ENCODE results near the gene NT5C1A. TPM values are rescaled to one million over a fixed set of nuclear protein-coding genes. Genes with fewer than 3 reads are reported as not detected.
A peak's percentile ranks its signal among the peaks of the same experiment; 100 is the strongest.

NT5C1A gene
- total RNA-seq, 2 experiments from 2014 or later: 0.80 TPM; not detected in 1

DNA sequence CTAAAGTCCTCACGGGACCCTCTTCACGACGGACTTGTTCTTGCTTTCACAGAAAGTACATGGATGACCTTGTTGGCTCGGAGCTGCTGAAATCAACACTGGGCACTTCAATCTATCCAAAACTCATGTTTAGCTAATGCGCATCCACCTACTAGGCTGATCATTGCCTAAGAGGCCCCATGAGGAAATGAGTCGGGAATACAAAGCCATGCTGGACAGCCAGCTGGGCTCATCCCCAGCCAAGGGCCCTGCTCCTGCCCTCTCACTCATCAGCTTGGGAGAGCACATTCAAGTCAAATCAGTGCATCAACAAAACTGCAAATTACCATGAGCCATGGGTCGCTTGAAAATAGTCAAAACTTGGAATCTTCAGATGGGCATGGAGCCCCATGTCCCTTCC, 17.6 kb downstream of the NT5C1A start:
- Mint-ChIP-seq H3K27ac (no peak overlapping the region), H3K36me3 (no peaks in the 10 kb centered on the region), H3K9me3 (ENCODE audit: low read depth) (no peaks in the 10 kb centered on the region), H3K4me1 (peaks cover 12% of the 10 kb centered on the region), H3K27me3 (peaks cover 5% of the 10 kb centered on the region), H3K4me3 (no peak overlapping the region)
- CTCF ChIA-PET: interaction anchor here (0.7 to 12.3 kb wide), 10 partner anchors 8 to 319 kb away, joined by 3 to 264 read pairs (median 4); partner anchors contain the start of gene NT5C1A
- no peak for ATAC-seq
- no peak for DNase-seq

GRCh38 chr1:39653546-39654031, 18.3 kb downstream of the NT5C1A start:
- ATAC-seq: peak; percentile 80
- Mint-ChIP-seq H3K4me3 (no peak overlapping the region), H3K9me3 (ENCODE audit: low read depth) (no peaks in the 10 kb centered on the region), H3K27me3 (peaks cover 5% of the 10 kb centered on the region), H3K27ac (no peak overlapping the region), H3K4me1 (peaks cover 12% of the 10 kb centered on the region), H3K36me3 (no peaks in the 10 kb centered on the region)
- CTCF ChIA-PET: interaction anchor here (0.6 to 12.3 kb wide), 16 partner anchors 9 to 320 kb away, joined by 3 to 264 read pairs (median 4); partner anchors contain the start of genes HEYL and NT5C1A
- DNase-seq: peak; percentile 85

GRCh38 chr1:39652554-39652953, 19.4 kb downstream of the NT5C1A start:
- peaks cover 8% of the 10 kb centered on the region for H3K4me1 Mint-ChIP-seq
- ATAC-seq: no peak
- CTCF ChIA-PET: interaction anchor here (0.7 to 12.3 kb wide), 7 partner anchors 12 to 86 kb away, joined by 3 to 264 read pairs (median 5); partner anchors contain the start of genes HEYL, NT5C1A and PPIE
- no peak overlapping the region for H3K4me3 Mint-ChIP-seq
- H3K27ac Mint-ChIP-seq: no peak overlapping the region
- DNase-seq: no peak
- peaks cover 5% of the 10 kb centered on the region for H3K27me3 Mint-ChIP-seq
- H3K9me3 Mint-ChIP-seq (ENCODE audit: low read depth): no peaks in the 10 kb centered on the region
- no peaks in the 10 kb centered on the region for H3K36me3 Mint-ChIP-seq

- ATAC-seq: no peak
- Mint-ChIP-seq H3K27ac (no peak overlapping the region), H3K27me3 (peaks cover 5% of the 10 kb centered on the region)
Measured at GRCh38 chr1:39652105-39652504, 19.8 kb downstream of the NT5C1A start.

DNA sequence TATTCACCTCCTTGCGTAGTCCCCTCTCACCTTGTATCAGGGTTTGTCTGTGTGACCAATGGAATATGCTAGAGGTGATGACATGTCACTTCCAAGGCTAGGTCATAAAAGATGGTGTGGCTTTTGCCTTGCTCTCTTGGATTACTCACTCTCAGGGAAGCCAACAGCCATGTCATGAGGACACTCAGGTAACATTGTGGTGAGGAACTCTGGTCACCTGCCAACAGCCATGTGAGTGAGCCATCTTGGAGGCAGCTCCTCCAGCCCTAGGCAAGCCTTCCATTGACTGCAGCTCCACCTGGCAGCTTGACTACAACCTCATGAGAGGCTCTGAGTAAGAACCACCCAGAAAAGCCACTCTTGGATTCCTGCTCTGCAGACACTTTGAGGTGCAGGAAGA, 21.5 kb downstream of the NT5C1A start:
- no peak for ATAC-seq
- H3K27me3 Mint-ChIP-seq: peaks cover 5% of the 10 kb centered on the region
- no peaks in the 10 kb centered on the region for H3K36me3 Mint-ChIP-seq
- H3K9me3 Mint-ChIP-seq (ENCODE audit: low read depth): no peaks in the 10 kb centered on the region
- CTCF ChIA-PET: interaction anchor here (12.3 kb wide), 1 partner anchor 43 kb away, joined by 264 read pairs; no protein-coding TSS in a partner anchor
- no peak for DNase-seq
- H3K4me1 Mint-ChIP-seq: peaks cover 8% of the 10 kb centered on the region
- no peak overlapping the region for H3K27ac Mint-ChIP-seq
- no peak overlapping the region for H3K4me3 Mint-ChIP-seq

More at GRCh38 chr1:39652105-39652504, 19.8 kb downstream of the NT5C1A start:
- Mint-ChIP-seq H3K4me3 (no peak overlapping the region), H3K9me3 (ENCODE audit: low read depth) (no peaks in the 10 kb centered on the region), H3K36me3 (no peaks in the 10 kb centered on the region), H3K4me1 (peaks cover 8% of the 10 kb centered on the region)
- DNase-seq: no peak
- CTCF ChIA-PET: interaction anchor here (0.7 to 12.3 kb wide), 6 partner anchors 12 to 87 kb away, joined by 3 to 264 read pairs (median 8); partner anchors contain the start of genes HEYL, NT5C1A and PPIE

- DNase-seq (no peak), ATAC-seq (no peak)
- H3K4me1 Mint-ChIP-seq: peaks cover 8% of the 10 kb centered on the region
- no peaks in the 10 kb centered on the region for H3K9me3 Mint-ChIP-seq (ENCODE audit: low read depth)
- CTCF ChIA-PET: interaction anchor here (3.7 to 12.3 kb wide), 2 partner anchors 9 to 42 kb away, joined by 32 to 264 read pairs; no protein-coding TSS in a partner anchor
- no peak overlapping the region for H3K4me3 Mint-ChIP-seq
- H3K27me3 Mint-ChIP-seq: peaks cover 5% of the 10 kb centered on the region
- H3K36me3 Mint-ChIP-seq: no peaks in the 10 kb centered on the region
- H3K27ac Mint-ChIP-seq: no peak overlapping the region
Measured at GRCh38 chr1:39649636-39650185, 22.2 kb downstream of the NT5C1A start.

DNA sequence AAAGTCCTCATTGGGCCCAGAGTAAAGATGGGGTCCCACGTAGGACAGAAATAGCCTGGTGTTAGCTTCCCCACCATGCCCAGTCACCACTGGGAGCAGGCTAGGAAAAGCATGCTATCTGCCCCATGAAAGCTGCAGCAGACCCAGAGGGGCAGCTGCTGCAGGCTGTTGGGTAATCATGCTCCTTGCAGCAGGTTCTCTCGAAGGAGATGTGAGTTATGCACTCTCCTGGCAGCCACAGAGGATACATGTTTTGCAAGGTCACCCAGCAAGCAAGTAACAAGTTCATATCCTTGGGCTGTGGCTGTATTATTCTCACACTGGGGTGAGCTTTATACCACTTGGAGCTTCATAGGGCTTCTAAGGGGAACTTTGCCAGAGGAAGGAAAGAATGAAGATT, 23.4 kb downstream of the NT5C1A start:
- CTCF ChIA-PET: interaction anchor here (1.3 to 3.7 kb wide), 4 partner anchors 10 to 42 kb away, joined by 3 to 32 read pairs (median 8); no protein-coding TSS in a partner anchor
- H3K27ac Mint-ChIP-seq: no peak overlapping the region
- H3K4me1 Mint-ChIP-seq: peaks cover 3% of the 10 kb centered on the region
- no peaks in the 10 kb centered on the region for H3K36me3 Mint-ChIP-seq
- DNase-seq (no peak), ATAC-seq (no peak)
- peaks cover 4% of the 10 kb centered on the region for H3K27me3 Mint-ChIP-seq
- no peaks in the 10 kb centered on the region for H3K9me3 Mint-ChIP-seq (ENCODE audit: low read depth)
- no peak overlapping the region for H3K4me3 Mint-ChIP-seq

DNA sequence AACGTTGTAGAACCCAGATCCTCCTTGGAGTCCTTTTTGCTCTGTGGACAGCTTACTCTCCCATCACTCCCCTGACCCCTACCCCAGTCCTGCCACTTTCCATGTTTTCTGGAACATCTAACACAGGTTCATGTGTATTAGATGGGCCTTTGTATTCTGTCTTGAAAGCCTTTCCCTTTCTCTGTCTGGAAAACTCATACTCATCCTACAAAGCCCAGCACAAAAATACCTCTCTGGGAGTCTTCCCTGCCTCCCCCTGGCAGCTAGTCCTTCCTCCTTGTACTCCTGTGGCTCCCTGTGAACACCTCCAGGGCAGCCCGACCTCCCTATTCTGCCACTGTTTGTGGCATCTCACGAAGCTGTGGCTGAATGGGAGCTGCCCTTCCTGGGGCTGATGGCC, 24.7 kb downstream of the NT5C1A start:
- H3K27ac Mint-ChIP-seq: no peak overlapping the region
- no peaks in the 10 kb centered on the region for H3K9me3 Mint-ChIP-seq (ENCODE audit: low read depth)
- ATAC-seq (no peak), DNase-seq (no peak)
- H3K4me3 Mint-ChIP-seq: no peak overlapping the region
- CTCF ChIA-PET: interaction anchor here (1.2 to 3.7 kb wide), 5 partner anchors 11 to 41 kb away, joined by 3 to 32 read pairs (median 4); no protein-coding TSS in a partner anchor
- H3K4me1 Mint-ChIP-seq: no peaks in the 10 kb centered on the region
- no peaks in the 10 kb centered on the region for H3K36me3 Mint-ChIP-seq
- H3K27me3 Mint-ChIP-seq: peaks cover 10% of the 10 kb centered on the region

DNA sequence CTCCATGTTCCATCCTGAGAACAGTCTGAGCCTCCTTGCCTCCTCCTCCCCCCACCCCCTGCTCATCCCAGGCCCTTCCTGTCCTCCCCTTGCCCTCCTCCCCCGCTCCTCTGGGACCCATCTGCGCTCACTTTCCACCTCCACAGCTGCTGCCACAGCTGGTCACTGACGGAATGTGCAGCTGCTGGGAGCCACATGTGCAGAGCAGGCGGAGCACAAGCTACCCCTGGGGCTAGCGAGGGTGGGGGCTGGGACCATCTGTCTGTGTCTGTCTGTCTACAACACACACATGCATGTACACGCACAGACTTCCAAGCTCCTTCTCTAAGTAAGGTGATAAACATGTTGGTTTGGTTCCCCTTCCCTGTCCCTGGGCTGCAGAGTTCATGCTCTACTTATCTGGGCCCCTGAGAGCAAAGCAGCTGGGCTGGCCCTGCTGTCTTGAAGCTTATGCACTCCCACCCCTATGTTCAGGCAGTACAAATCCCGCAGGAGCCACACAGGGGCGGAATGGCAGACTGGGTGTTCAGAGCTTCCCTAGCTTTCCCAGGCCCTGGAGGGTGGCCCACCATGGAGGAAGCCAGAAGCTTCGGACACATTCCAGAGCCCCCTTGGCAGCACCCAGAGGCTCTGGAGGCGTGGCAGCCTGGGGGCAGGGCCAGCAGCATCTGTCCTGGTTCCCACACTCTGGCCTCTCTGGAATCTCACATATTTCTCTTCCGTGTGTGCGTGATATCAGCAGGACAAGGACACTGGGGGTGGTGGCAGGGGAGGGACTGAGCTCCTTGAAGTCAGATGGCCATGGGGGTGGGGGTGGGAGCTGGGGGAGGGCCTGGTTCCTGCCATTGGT, 25.4 kb downstream of the NT5C1A start:
- CTCF ChIA-PET: interaction anchor here (1.2 to 3.7 kb wide), 4 partner anchors 12 to 40 kb away, joined by 3 to 32 read pairs (median 8); no protein-coding TSS in a partner anchor
- no peaks in the 10 kb centered on the region for H3K9me3 Mint-ChIP-seq (ENCODE audit: low read depth)
- no peak overlapping the region for H3K27ac Mint-ChIP-seq
- no peaks in the 10 kb centered on the region for H3K4me1 Mint-ChIP-seq
- H3K27me3 Mint-ChIP-seq: peaks cover 10% of the 10 kb centered on the region
- ATAC-seq (no peak), DNase-seq (no peak)
- no peak overlapping the region for H3K4me3 Mint-ChIP-seq
- no peaks in the 10 kb centered on the region for H3K36me3 Mint-ChIP-seq

GRCh38 chr1:39645411-39646043, 26.4 kb downstream of the NT5C1A start:
- Mint-ChIP-seq H3K36me3 (no peaks in the 10 kb centered on the region), H3K4me1 (no peaks in the 10 kb centered on the region), H3K27ac (no peak overlapping the region), H3K4me3 (no peak overlapping the region), H3K27me3 (peaks cover 18% of the 10 kb centered on the region), H3K9me3 (ENCODE audit: low read depth) (no peaks in the 10 kb centered on the region)
- DNase-seq (no peak), ATAC-seq (no peak)
- CTCF ChIA-PET: interaction anchor here (1.8 kb wide), 1 partner anchor 15 kb away, joined by 3 read pairs; no protein-coding TSS in a partner anchor

- H3K9me3 Mint-ChIP-seq (ENCODE audit: low read depth): no peaks in the 10 kb centered on the region
- CTCF ChIA-PET: interaction anchor here (1.5 kb wide), 1 partner anchor 10 kb away, joined by 3 read pairs; no protein-coding TSS in a partner anchor
- H3K27me3 Mint-ChIP-seq: peaks cover 25% of the 10 kb centered on the region
- H3K36me3 Mint-ChIP-seq: no peaks in the 10 kb centered on the region
- H3K4me1 Mint-ChIP-seq: no peaks in the 10 kb centered on the region
- H3K27ac Mint-ChIP-seq: no peak overlapping the region
- ATAC-seq (no peak), DNase-seq (no peak)
- no peak overlapping the region for H3K4me3 Mint-ChIP-seq
Measured at GRCh38 chr1:39643705-39644104, 28.2 kb downstream of the NT5C1A start.

- no peaks in the 10 kb centered on the region for H3K36me3 Mint-ChIP-seq
- H3K4me3 Mint-ChIP-seq: no peak overlapping the region
Measured at GRCh38 chr1:39642796-39643195, 29.1 kb downstream of the NT5C1A start.

More at GRCh38 chr1:39642796-39643195, 29.1 kb downstream of the NT5C1A start:
- peaks cover 34% of the 10 kb centered on the region for H3K27me3 Mint-ChIP-seq
- no peaks in the 10 kb centered on the region for H3K4me1 Mint-ChIP-seq
- DNase-seq (no peak), ATAC-seq (no peak)
- CTCF ChIA-PET: interaction anchor here (0.7 to 2.0 kb wide), 3 partner anchors 9 to 65 kb away, joined by 3 to 4 read pairs (median 4); partner anchors contain the start of gene PABPC4
- H3K9me3 Mint-ChIP-seq (ENCODE audit: low read depth): no peaks in the 10 kb centered on the region
- H3K27ac Mint-ChIP-seq: no peak overlapping the region
